ENCODE measurements around the gene B3GNT9. TPM values are rescaled to one million over a fixed set of nuclear protein-coding genes. Genes with fewer than 3 reads are reported as not detected.
A peak's percentile ranks its signal among the peaks of the same experiment; 100 is the strongest.

Gene B3GNT9
- total RNA-seq, 1 experiment from 2014 or later, result 3.8 TPM

DNA sequence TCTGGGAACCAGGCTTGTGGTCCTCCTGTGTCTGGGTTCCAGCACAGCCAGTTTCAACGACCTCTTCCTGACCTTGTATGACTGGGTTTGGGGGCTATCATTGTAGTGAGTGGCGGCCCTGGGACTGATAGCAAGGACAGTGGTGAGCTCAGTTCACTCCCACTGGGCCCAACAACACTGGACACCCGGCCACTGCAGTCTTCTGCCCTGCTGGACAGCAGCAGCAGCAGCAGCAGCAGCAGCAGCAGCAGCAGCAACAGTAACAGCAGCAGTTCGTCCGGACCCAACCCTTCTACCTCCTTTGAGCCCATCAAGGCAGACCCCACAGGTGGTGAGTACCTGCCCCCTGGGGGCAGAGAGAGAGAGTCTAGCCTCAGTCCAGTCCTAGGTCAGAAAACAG lies 44.9 kb upstream of the B3GNT9 start:
- POLR2A ChIA-PET, result interaction anchor here (0.8 kb wide), 1 partner anchor 235 kb away, joined by 3 read pairs; the partner anchor contains the start of gene CES3
- no peak for ATAC-seq

DNA sequence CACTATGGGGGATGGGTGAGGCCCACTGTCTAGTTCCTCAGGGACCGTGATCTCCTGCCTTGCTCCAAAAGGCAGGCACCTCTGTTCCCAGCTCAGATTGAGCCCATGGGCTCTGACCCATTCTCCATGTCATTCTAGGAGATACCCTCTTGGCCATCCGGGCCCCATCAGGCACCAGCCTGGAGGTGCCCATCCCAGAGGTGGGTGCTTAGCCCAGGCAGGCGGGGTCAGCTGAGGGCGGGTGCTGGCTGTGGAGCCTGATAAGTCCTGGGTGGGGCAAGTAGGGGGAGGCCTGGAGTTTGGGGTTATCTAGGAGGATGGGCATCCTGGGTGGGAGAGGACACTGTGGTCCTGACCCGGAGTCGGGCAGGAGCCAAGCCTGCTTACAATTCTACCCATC lies 43.5 kb upstream of the B3GNT9 start:
- Histone ChIP-seq H3K27ac (ENCODE audit: low read depth, low read length) (peak overlapping the region; percentile 21; the same call in 1 of the 2 replicates), H3K4me2 (ENCODE audit: low read length) (peak overlapping the region; percentile 95), H3K36me3 (ENCODE audit: control insufficient read depth in 1 of 2, insufficient read depth in 2 of 2, low read length in 2 of 2) (peaks cover 24 to 40% of the 10 kb centered on the region in 2 experiments; a peak in 3 of 4 replicates), H3K4me3 (replicated peaks in 1 of 2; ENCODE audit: low read depth in 1 of 2, low read length in 2 of 2) (no peak overlapping the region), H3K27me3 (ENCODE audit: insufficient read depth, low read length) (no peaks in the 10 kb centered on the region), H3K9me2 (ENCODE audit: insufficient read depth) (no peaks in the 10 kb centered on the region), H3K9ac (ENCODE audit: low read length) (no peak overlapping the region), H3K4me1 (ENCODE audit: control insufficient read depth in 1 of 2, insufficient read depth in 2 of 2, low read length in 2 of 2) (peaks cover 22 to 39% of the 10 kb centered on the region in 2 experiments), H3K79me2 (ENCODE audit: insufficient read depth, low read length) (peaks cover 53% of the 10 kb centered on the region), H4K20me1 (ENCODE audit: insufficient read depth) (no peaks in the 10 kb centered on the region; the same call in 1 of the 2 replicates), H3K9me3 (ENCODE audit: control insufficient read depth in 1 of 2, insufficient read depth in 1 of 2, low read depth in 1 of 2, low read length in 2 of 2) (no peaks in the 10 kb centered on the region), H2AFZ (ENCODE audit: low read depth, low read length, poor library complexity, severe bottlenecking) (no peak overlapping the region)
- DNase-seq (ENCODE audit: low read depth, low spot score), result no peak
- ATAC-seq, result no peak
- CTCF ChIA-PET, result no interaction called here
- RAD21 ChIA-PET (ENCODE audit: low non-redundant PET in 1 of 2, low total read pairs in 2 of 2, uncharacterized antibody in 2 of 2, unreplicated experiment in 2 of 2), result no interaction called here
- no peak for TF ChIP-seq FOSL1 (IDR thresholded peaks at IDR 0.05; ENCODE audit: low read depth)
- TF ChIP-seq, protein P1, sequence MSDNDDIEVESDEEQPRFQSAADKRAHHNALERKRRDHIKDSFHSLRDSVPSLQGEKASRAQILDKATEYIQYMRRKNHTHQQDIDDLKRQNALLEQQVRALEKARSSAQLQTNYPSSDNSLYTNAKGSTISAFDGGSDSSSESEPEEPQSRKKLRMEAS (IDR thresholded peaks at IDR 0.05), result no peak
- TF ChIP-seq SP1 (IDR thresholded peaks at IDR 0.05; ENCODE audit: low read depth), result no peak
- TF ChIP-seq POLR2AphosphoS5 (IDR thresholded peaks at IDR 0.05; ENCODE audit: low read depth, low read length), result no peak
- TF ChIP-seq CEBPB (IDR thresholded peaks at IDR 0.05; ENCODE audit: low read depth), result no peak
- no peak for TF ChIP-seq ELF1 (IDR thresholded peaks at IDR 0.05; ENCODE audit: borderline replicate concordance, low read depth)
- TF ChIP-seq, protein P2, sequence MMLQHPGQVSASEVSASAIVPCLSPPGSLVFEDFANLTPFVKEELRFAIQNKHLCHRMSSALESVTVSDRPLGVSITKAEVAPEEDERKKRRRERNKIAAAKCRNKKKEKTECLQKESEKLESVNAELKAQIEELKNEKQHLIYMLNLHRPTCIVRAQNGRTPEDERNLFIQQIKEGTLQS (IDR thresholded peaks at IDR 0.05), result no peak
- TF ChIP-seq, protein P3, sequence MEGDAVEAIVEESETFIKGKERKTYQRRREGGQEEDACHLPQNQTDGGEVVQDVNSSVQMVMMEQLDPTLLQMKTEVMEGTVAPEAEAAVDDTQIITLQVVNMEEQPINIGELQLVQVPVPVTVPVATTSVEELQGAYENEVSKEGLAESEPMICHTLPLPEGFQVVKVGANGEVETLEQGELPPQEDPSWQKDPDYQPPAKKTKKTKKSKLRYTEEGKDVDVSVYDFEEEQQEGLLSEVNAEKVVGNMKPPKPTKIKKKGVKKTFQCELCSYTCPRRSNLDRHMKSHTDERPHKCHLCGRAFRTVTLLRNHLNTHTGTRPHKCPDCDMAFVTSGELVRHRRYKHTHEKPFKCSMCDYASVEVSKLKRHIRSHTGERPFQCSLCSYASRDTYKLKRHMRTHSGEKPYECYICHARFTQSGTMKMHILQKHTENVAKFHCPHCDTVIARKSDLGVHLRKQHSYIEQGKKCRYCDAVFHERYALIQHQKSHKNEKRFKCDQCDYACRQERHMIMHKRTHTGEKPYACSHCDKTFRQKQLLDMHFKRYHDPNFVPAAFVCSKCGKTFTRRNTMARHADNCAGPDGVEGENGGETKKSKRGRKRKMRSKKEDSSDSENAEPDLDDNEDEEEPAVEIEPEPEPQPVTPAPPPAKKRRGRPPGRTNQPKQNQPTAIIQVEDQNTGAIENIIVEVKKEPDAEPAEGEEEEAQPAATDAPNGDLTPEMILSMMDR (IDR thresholded peaks at IDR 0.05 in 2 of 3, conservative IDR thresholded peaks at IDR 0.05 in 1 of 3; ENCODE audit: borderline replicate concordance in 1 of 3, insufficient read depth in 1 of 3, low read depth in 2 of 3, low read length in 2 of 3), result no peak
- no peak for TF ChIP-seq ZFX (IDR thresholded peaks at IDR 0.05)
- TF ChIP-seq SIN3A (IDR thresholded peaks at IDR 0.05; ENCODE audit: low read depth), result no peak
- no peak for TF ChIP-seq RAD21 (IDR thresholded peaks at IDR 0.05; ENCODE audit: low read depth)
- no peak for TF ChIP-seq POLR2A (IDR thresholded peaks at IDR 0.05; ENCODE audit: borderline replicate concordance, extremely low read depth, insufficient read depth, insufficient read length)
- BruUV-seq (replicated peaks), result no TSS peak
- POLR2A ChIA-PET, result no interaction called here
- intact Hi-C loops (cut with micrococcal nuclease), result no loop called here

More for the DNA sequence above, 44.9 kb upstream of the B3GNT9 start:
- Histone ChIP-seq H2AFZ (ENCODE audit: low read depth, low read length, poor library complexity, severe bottlenecking) (no peak overlapping the region), H3K4me1 (ENCODE audit: control insufficient read depth in 1 of 2, insufficient read depth in 2 of 2, low read length in 2 of 2) (peaks cover 26 to 52% of the 10 kb centered on the region in 2 experiments), H3K9ac (ENCODE audit: low read length) (no peak overlapping the region), H4K20me1 (ENCODE audit: insufficient read depth) (no peaks in the 10 kb centered on the region; the same call in 1 of the 2 replicates), H3K79me2 (ENCODE audit: insufficient read depth, low read length) (peaks cover 60% of the 10 kb centered on the region), H3K9me2 (ENCODE audit: insufficient read depth) (no peaks in the 10 kb centered on the region), H3K9me3 (ENCODE audit: control insufficient read depth in 1 of 2, insufficient read depth in 1 of 2, low read depth in 1 of 2, low read length in 2 of 2) (no peaks in the 10 kb centered on the region), H3K27ac (ENCODE audit: low read depth, low read length) (peak overlapping the region; percentile 21; the same call in 1 of the 2 replicates), H3K4me2 (ENCODE audit: low read length) (no peak overlapping the region), H3K4me3 (replicated peaks in 1 of 2; ENCODE audit: low read depth in 1 of 2, low read length in 2 of 2) (no peak overlapping the region), H3K36me3 (ENCODE audit: control insufficient read depth in 1 of 2, insufficient read depth in 2 of 2, low read length in 2 of 2) (peaks cover 24 to 40% of the 10 kb centered on the region in 2 experiments; a peak in 3 of 4 replicates), H3K27me3 (ENCODE audit: insufficient read depth, low read length) (no peaks in the 10 kb centered on the region)
- no peak for TF ChIP-seq JUND (IDR thresholded peaks at IDR 0.05)
- TF ChIP-seq, protein P3 (IDR thresholded peaks at IDR 0.05 in 2 of 3, conservative IDR thresholded peaks at IDR 0.05 in 1 of 3; ENCODE audit: borderline replicate concordance in 1 of 3, insufficient read depth in 1 of 3, low read depth in 2 of 3, low read length in 2 of 3), result no peak
- TF ChIP-seq EZH2 (IDR thresholded peaks at IDR 0.05), result no peak
- no peak for TF ChIP-seq SIN3A (IDR thresholded peaks at IDR 0.05; ENCODE audit: low read depth)
- TF ChIP-seq ELF1 (IDR thresholded peaks at IDR 0.05; ENCODE audit: borderline replicate concordance, low read depth), result no peak
- CTCF ChIA-PET, result no interaction called here
- RAD21 ChIA-PET (ENCODE audit: low non-redundant PET in 1 of 2, low total read pairs in 2 of 2, uncharacterized antibody in 2 of 2, unreplicated experiment in 2 of 2), result no interaction called here
- intact Hi-C loops (cut with micrococcal nuclease), result no loop called here
- BruUV-seq (replicated peaks), result no TSS peak
- DNase-seq (ENCODE audit: low read depth, low spot score), result no peak

Measured in HCT116 (cell line).